HT-29 (cell line): Measurements from ENCODE around the gene SGO1. TPM values are rescaled to one million over a fixed set of nuclear protein-coding genes. Genes with fewer than 3 reads are reported as not detected.
"Not testable (repeated sequence)": the region's sequence is repeated elsewhere in the genome, so short reads cannot be mapped to it uniquely, and the experiment has no call there.

Source experiments
- DNase-seq: peaks from one replicate; pipeline ENCODE4 v3.0.0-alpha.2; 2015; ENCODE audit warnings: low spot score
- total RNA-seq: library from RNA; depleted of rRNA; stranded (reverse); fragments of >200 nt; shearing (Covaris generic); gene quantifications from 2 replicates; pipeline ENCODE4 v1.2.3, GENCODE V29; 2014; rRNA removed

The SGO1 gene
- total RNA-seq: 4.9 and 5.1 TPM in 2 replicates

GRCh38 chr3:20185679-20186599, at the start of gene SGO1:
SGO1 (minus strand) TSS chr3:20186206; CDS start chr3:20184027, 2,179 bp downstream.
- peak; percentile 94 for DNase-seq

- DNase-seq: no peak
Measured at GRCh38 chr3:20235796-20236195, 49.8 kb upstream of the SGO1 start.

- DNase-seq: no peak
Measured at GRCh38 chr3:20232906-20233780, 47.1 kb upstream of the SGO1 start.

DNA sequence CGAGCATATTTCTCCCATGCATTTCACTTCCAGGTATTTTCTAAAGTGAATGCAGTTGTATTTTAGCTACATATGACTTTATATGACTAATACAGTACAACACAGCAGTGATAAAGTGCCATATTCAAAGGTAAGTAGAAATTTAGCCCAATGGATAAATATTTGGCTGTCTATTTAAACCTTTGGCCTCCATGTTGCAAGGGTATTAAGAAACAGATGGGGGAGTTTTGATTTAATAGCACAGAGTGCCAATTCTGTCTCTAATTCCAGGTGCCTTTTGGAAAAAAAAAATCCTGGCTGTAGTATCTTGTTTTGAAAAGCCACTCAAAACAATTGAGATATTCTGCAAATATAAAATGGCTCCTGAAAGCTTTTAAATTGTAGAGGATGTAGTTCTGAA, 44.9 kb upstream of the SGO1 start:
- DNase-seq: no peak

GRCh38 chr3:20225769-20226168, 39.8 kb upstream of the SGO1 start:
- peak; percentile 19 for DNase-seq

- no peak for DNase-seq
Measured at GRCh38 chr3:20222274-20222673, 36.3 kb upstream of the SGO1 start.

- no peak for DNase-seq
Measured at GRCh38 chr3:20218215-20218614, 32.2 kb upstream of the SGO1 start.

GRCh38 chr3:20215636-20216035, 29.6 kb upstream of the SGO1 start:
- DNase-seq: no peak

DNA sequence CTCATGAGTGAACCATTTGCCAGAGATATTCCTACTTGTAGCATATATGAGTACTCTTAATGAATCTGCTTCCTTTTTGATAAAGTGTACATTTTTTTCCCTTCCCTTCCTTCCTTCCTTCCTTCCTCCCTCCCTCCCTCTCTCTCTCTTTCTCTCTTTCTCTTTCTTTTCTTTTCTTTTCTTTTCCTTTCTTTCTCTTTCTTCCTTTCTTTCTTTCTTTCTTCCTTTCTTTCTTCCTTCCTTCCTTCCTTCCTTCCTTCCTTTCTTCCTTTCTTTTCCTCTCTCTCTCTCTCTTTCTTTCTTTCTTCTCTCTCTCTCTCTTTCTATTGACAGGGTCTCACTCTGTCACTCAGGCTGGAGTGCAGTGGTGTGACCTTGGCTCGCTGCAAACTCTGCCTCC, 27.5 kb upstream of the SGO1 start:
- DNase-seq: not testable (repeated sequence)

- DNase-seq: not testable (repeated sequence)
Measured at GRCh38 chr3:20207945-20208344, 21.9 kb upstream of the SGO1 start.

GRCh38 chr3:20205898-20206297, 19.9 kb upstream of the SGO1 start:
- DNase-seq: not testable (repeated sequence)

GRCh38 chr3:20201143-20201542, 15.1 kb upstream of the SGO1 start:
- no peak for DNase-seq

DNA sequence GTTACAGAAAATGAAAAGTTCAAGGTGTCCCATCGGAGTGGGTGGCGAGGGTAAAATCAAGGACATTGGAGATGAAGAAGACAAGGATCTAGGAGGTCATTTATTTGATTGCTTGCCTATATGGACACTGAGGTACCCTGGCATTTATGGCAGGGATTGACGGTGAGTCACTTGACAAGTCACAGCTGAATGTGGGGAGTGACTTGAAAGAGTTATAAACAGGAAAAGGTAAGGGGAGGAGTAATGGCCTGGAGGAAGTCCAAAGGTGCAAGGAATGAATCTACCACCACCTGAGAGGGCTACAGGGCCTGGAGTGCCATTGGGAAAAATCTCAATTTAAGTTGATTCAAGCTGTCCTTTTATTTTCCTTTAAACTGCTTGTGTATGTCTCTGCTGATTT, 11.8 kb upstream of the SGO1 start:
- peak; percentile 52 for DNase-seq

DNA sequence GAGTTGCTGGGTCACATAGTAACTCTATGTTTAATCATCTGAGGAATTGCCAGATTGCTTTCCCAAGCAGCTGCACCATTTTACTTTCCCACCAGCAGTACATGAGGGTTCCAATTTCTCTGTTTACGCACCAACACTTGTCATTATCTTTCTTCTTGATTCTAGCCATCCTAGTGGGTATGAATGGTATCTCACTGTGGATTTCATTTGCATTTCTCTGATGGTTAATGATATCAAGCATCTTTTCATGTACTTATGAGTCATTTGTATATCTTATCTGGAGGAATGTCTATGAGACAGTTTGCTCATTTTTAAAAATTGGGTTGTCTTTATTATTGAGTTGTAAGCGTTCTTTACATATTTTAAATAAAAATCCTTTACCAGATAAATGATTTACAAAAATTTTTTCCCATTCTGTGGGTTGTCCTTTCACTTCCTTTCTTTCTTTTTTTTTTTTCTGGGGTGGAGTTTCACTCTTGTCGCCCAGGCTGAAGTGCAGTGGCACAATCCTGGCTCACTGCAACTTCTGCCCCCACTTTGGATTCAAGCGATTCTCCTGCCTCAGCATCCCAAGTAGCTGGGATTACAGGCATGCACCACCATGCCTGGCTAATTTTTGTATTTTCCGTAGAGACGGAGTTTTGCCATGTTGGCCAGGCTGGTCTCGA, 8.9 kb upstream of the SGO1 start:
- no peak for DNase-seq

GRCh38 chr3:20190991-20191390, 5.0 kb upstream of the SGO1 start:
- no peak for DNase-seq

GRCh38 chr3:20186600-20187004, 596 bp upstream of the SGO1 start:
- no peak for DNase-seq

- peak; percentile 36 for DNase-seq
Measured at GRCh38 chr3:20185331-20185678, 701 bp downstream of the SGO1 start.

GRCh38 chr3:20182206-20182605, 3.8 kb downstream of the SGO1 start:
- DNase-seq: no peak

GRCh38 chr3:20181276-20181675, 4.7 kb downstream of the SGO1 start:
- no peak for DNase-seq

GRCh38 chr3:20173844-20174410, 12.1 kb downstream of the SGO1 start:
- no peak for DNase-seq

DNA sequence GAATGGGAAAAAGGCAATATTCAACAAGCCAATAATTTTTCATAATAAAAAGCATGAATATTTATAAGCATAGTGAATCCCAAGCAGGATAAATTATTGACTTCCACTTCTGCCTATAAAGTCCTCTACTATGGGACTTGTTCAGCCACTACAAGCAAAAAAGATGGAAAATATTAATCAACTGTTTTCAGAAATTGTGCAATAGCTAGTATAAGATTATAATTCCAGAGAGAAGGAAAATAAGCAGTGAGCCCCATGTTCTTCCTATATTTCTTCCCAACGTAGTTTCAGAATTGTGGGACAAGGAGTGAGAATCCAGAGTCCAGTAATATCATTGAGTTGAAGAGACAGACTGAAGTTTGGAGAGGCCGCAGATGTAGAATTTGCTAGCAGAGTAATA, 24.3 kb downstream of the SGO1 start:
- DNase-seq: no peak

GRCh38 chr3:20160230-20160629, 25.8 kb downstream of the SGO1 start:
- no peak for DNase-seq
